Duodenal mucosa (tissue), 2 donors: ENCODE measurements around the gene TCF25.

Experiments
- H3K27ac ChIP-seq: one replicate; pipeline ENCODE4 v1.7.0; 2013; ENCODE audit warnings: low read depth, low read length
- H3K27me3 ChIP-seq, 2 donors: one replicate each; pipeline ENCODE4 v1.7.0; 2013; ENCODE audit warnings: low read length in 2 of 2, control low read depth in 1 of 2; ENCODE audit not compliant: insufficient read depth in 2 of 2, control insufficient read depth in 1 of 2
- H3K36me3 ChIP-seq, 2 donors: one replicate each; pipeline ENCODE4 v1.7.0; 2013; ENCODE audit warnings: low read length in 2 of 2, control low read depth in 1 of 2; ENCODE audit not compliant: insufficient read depth in 2 of 2, control insufficient read depth in 1 of 2
- H3K4me1 ChIP-seq, 2 donors: one replicate each; pipeline ENCODE4 v1.7.0; 2013; ENCODE audit warnings: low read length in 2 of 2, control low read depth in 1 of 2; ENCODE audit not compliant: insufficient read depth in 2 of 2, control insufficient read depth in 1 of 2
- H3K4me3 ChIP-seq, 2 donors: one replicate each; pipeline ENCODE4 v1.7.0; 2013; ENCODE audit warnings: low read length in 2 of 2, low read depth in 1 of 2
- H3K9ac ChIP-seq, 2 donors: one replicate each; pipeline ENCODE4 v1.7.0; 2013; ENCODE audit warnings: low read length in 2 of 2, low read depth in 1 of 2
- H3K9me3 ChIP-seq, 2 donors: one replicate each; pipeline ENCODE4 v1.7.0; 2013; ENCODE audit warnings: low read length in 2 of 2, control low read depth in 1 of 2; ENCODE audit not compliant: control insufficient read depth in 1 of 2

TCF25 gene

DNA sequence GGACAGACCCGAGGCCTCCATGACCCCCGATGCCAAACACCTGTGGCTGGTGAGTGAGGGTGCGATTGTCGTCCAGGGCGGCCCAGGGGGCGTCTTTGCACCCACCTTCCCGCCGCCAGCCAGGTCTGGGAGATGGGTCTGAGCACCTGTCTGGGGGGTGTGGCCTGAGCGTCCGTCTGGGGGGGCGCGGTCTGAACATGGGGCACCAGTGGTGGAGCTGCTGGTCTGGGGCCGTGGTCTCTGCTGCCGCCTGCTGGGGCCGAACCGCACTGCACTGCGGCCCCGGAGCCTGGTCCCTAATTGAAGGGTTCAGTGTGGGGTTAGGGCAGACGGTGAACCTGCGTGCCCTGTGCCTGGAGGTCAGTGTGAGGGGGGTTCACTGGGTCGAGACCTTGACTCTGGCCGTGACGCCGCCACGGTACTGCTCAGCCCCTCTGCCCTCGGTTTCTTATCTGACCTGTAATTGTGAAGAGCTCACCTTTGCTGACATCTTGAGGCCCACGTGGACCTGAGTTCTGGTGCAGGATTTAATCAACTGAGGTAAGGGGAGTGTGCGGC lies 12.6 kb upstream of the TCF25 start:
- Histone ChIP-seq H3K27ac (no peak overlapping the region), H3K9me3 (no peaks in the 10 kb centered on the region), H3K36me3 (peaks cover 0 to 40% of the 10 kb centered on the region in 2 donors), H3K4me1 (peaks cover 9 to 16% of the 10 kb centered on the region in 2 donors), H3K4me3 (no peak overlapping the region), H3K27me3 (no peaks in the 10 kb centered on the region), H3K9ac (no peak overlapping the region)

DNA sequence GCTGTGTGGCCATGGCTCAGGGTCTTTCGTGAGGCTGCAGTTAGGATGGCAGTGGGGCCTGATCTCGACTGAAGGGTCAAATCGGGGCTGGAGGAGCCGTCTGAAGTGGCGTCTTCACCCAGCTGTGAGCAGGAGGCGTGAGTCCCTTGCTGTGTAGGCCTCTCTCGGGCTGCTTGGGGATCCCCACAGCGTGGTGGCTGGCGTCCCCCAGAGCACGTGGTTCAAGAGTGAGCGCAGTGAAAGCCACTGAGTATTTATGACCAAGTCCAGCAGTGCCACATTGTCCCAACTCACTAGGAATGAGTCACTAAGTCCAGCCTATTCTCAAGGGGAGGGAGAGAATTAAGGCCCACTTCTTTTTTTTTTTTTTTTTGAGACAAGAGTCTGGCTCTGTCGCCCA lies 11.7 kb upstream of the TCF25 start:
- no peak overlapping the region for H3K4me3 ChIP-seq
- peaks cover 0 to 37% of the 10 kb centered on the region in 2 donors for H3K36me3 ChIP-seq
- H3K27me3 ChIP-seq: no peaks in the 10 kb centered on the region
- H3K27ac ChIP-seq: no peak overlapping the region
- no peak overlapping the region for H3K9ac ChIP-seq
- no peaks in the 10 kb centered on the region for H3K9me3 ChIP-seq
- peaks cover 9 to 16% of the 10 kb centered on the region in 2 donors for H3K4me1 ChIP-seq

DNA sequence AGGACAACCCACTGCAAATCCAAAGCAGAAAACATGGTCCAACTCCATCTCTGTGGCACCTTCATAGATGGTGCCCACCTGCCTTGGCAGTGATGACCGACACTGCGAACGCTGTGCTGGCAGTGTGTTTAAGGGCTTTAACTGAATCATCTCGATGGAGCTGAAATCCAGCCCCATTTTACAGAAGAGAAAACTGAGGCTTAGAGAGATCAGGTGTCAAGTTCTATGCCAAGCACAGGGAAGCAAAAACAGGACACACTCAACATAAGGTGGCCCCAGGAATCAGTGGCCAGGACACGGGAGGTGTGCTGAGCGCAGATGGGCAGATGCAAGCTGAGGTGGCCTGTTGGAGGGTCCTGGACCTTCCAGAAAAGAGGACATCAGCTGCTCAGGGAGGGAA lies 10.7 kb upstream of the TCF25 start:
- Histone ChIP-seq H3K9me3 (peaks cover 0 to 3% of the 10 kb centered on the region in 2 donors), H3K4me3 (no peak overlapping the region), H3K9ac (no peak overlapping the region), H3K27me3 (no peaks in the 10 kb centered on the region), H3K4me1 (peaks cover 9 to 16% of the 10 kb centered on the region in 2 donors), H3K36me3 (peaks cover 0 to 34% of the 10 kb centered on the region in 2 donors), H3K27ac (no peak overlapping the region)

DNA sequence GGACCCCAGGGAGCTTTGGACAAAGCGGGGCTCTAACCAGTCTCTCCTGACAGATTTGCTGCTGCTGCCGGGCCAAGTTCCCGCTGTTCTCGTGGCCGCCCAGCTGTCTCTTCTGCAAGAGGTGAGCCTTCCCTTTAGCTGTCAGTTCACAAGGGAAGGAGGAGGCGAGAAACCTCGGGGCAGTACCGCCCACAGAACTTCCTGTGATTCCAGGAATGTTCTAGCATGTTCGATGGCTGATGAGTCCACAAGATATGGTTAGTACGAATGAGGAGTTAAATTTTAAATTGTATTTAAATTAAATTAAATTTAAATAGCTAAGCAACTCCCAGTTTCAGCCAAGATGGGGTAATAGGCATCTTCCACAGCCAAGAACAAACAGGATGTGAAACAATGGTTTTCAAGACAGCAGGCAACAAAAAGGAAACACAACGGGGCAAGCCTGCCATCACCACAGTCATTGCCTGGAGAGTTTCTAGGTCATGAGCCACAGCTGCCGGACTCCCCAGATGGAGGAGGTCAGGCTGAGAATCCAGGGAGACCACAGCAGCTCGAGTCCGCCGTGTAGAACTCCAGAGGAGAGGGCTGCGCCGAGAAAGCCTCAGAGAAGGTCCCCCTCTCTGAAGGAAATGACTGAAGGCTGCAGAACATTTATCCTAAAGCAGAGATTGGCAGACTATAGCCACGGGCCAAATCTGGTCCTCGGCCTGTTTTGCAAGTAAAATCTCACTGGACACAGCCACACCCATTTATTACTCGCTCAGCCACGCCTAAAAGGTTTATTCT lies 9.5 kb upstream of the TCF25 start:
- peaks cover 0 to 37% of the 10 kb centered on the region in 2 donors for H3K36me3 ChIP-seq
- H3K4me3 ChIP-seq: peak overlapping the region; percentile 18 to 32
- no peak overlapping the region for H3K27ac ChIP-seq
- H3K9me3 ChIP-seq: peaks cover 0 to 7% of the 10 kb centered on the region in 2 donors
- peaks cover 9 to 16% of the 10 kb centered on the region in 2 donors for H3K4me1 ChIP-seq
- no peaks in the 10 kb centered on the region for H3K27me3 ChIP-seq
- H3K9ac ChIP-seq: peak overlapping the region in 1 of 2 donors; percentile 5

DNA sequence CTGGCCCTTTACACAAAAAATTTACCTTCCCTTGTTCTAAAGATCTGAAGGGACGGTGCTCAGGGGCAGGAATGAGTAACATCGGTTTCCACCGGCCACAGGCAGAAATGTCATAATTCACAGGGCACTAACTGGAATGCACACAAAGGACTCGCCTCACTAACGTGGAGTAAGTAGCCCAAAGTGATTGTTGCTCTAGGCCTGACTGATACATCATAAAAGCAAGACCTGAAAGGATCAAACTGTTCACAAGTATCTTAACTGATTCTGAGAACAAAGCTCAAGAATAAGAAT lies 8.9 kb upstream of the TCF25 start:
- Histone ChIP-seq H3K9ac (no peak overlapping the region), H3K4me1 (peaks cover 9 to 16% of the 10 kb centered on the region in 2 donors), H3K4me3 (no peak overlapping the region), H3K36me3 (peaks cover 0 to 37% of the 10 kb centered on the region in 2 donors), H3K27ac (no peak overlapping the region), H3K27me3 (no peaks in the 10 kb centered on the region), H3K9me3 (peaks cover 0 to 7% of the 10 kb centered on the region in 2 donors)

DNA sequence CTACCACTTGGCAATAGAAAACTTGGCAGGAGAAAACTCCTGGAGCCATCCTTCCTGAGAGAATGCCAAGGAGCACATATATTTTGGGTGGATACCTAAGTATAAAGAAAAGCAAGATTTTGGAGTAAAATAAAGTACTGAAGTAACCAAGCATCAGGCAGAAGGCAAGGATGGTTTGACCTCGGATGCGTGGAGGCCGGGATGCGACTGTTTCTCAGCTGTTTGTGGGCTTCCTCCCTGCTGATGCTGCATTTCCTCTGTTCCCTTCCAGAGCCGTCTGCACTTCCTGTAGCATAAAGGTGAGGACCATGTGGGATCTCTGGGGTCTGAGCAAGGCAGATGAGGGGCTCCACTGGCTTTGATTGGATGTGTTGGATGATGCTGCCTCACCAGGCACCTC lies 5.5 kb upstream of the TCF25 start:
- Histone ChIP-seq H3K27me3 (no peaks in the 10 kb centered on the region), H3K4me3 (no peak overlapping the region), H3K9me3 (peaks cover 0 to 7% of the 10 kb centered on the region in 2 donors), H3K27ac (no peak overlapping the region), H3K36me3 (peaks cover 0 to 27% of the 10 kb centered on the region in 2 donors), H3K4me1 (peaks cover 8 to 20% of the 10 kb centered on the region in 2 donors), H3K9ac (no peak overlapping the region)

DNA sequence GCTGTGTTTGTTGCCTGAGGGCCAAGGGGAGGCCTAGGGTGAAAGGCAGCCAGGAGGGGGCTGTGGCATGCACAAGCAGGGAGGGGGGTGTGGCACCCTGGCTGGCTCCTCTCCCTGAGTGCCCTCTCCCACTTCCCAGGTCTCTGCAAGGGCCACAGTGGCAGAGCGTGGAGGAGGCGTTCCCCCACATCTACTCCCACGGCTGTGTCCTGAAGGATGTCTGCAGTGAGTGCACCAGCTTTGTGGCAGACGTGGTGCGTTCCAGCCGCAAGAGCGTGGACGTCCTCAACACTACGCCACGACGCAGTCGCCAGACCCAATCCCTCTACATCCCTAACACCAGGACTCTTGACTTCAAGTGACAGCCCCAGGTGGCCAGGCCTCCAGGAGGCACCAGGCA lies 3.5 kb upstream of the TCF25 start:
- Histone ChIP-seq H3K4me3 (no peak overlapping the region), H3K27ac (no peak overlapping the region), H3K9ac (no peak overlapping the region), H3K36me3 (peaks cover under 1 to 14% of the 10 kb centered on the region in 2 donors), H3K27me3 (no peaks in the 10 kb centered on the region), H3K9me3 (peaks cover 0 to 7% of the 10 kb centered on the region in 2 donors), H3K4me1 (peaks cover 5 to 13% of the 10 kb centered on the region in 2 donors)

DNA sequence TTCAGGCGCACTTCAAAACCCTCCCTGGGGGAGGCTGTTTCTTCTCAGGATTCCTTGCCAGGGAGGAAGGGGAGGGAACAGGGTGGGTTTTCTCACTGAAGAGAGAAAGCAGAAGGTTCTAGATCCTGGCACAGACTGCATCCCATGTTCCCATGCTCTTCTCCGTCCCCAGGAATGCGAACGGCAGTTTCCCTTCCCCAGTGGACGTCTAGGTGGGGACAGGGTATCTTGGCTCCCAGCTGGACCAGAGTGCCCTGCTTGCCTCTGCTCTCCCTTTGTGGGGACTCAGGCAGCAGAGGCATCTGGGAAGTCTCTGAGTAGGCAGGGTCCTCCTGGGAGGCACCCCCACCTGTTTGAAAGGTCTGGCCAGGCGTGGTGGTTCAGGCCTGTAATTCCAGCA lies 3.0 kb upstream of the TCF25 start:
- H3K4me3 ChIP-seq: no peak overlapping the region
- peaks cover 5 to 15% of the 10 kb centered on the region in 2 donors for H3K4me1 ChIP-seq
- H3K36me3 ChIP-seq: peaks cover 4 to 17% of the 10 kb centered on the region in 2 donors
- H3K9ac ChIP-seq: no peak overlapping the region
- H3K27ac ChIP-seq: no peak overlapping the region
- no peaks in the 10 kb centered on the region for H3K27me3 ChIP-seq
- H3K9me3 ChIP-seq: peaks cover 0 to 7% of the 10 kb centered on the region in 2 donors

DNA sequence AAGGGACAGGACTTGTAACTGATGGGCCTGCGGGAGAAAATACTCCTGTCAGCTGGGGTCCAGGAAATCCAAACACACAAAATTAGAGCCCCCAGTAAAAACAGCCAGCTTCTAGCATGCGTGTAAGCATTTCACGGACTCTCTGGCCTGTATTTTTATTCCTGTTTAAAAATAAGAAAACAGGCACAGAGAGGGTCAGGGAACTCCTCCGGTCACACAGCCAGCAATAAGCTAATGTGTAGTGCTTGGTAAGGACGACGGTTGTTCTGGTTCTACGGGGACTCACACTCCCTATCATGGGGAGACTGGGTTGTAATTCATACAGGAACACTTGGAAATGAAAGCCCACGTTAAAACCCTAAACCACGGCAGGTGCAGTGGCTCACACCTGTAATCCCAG lies 1.5 kb upstream of the TCF25 start:
- Histone ChIP-seq H3K9ac (no peak overlapping the region), H3K36me3 (peaks cover 4 to 17% of the 10 kb centered on the region in 2 donors), H3K27ac (no peak overlapping the region), H3K4me3 (no peak overlapping the region), H3K4me1 (peaks cover 5 to 15% of the 10 kb centered on the region in 2 donors), H3K27me3 (no peaks in the 10 kb centered on the region), H3K9me3 (peaks cover 0 to 7% of the 10 kb centered on the region in 2 donors)

DNA sequence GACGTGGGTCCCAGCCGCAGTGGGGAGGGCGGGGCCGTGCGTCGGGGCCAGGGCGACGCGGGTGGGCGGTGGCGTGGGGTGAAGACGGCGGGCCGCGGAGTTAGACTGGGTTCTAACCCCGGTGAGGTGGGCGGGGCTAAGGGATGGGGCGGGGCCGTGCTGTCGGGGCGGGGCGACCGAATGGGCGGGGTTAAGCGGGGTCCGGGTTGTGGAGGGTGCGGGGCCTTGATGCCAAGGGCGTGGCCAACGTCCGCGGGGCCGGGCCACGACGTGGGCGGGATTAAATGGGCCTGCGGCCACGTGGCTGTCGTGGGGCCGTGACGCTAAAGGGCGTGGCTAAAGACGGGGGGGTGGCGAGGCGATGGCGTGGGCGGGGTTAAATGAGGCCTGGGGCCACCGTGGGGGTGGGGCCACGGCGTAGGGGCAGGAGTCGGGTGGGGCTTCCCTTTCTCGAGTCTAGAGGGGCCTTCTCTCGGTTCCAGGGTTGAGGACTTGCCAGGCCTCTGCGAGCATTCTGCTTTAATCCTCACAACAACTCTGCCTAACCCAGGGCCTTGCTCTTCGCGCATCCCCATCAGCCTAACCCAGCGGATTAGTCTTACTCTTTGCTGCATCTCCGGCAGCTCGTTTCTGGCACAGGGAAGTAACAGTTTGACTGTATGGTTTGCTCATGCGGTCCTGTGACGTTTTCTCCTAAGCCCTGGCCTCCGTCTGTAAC lies 739 bp downstream of the TCF25 start:
- peak overlapping the region; percentile 78 to 84 for H3K4me3 ChIP-seq
- peak overlapping the region; percentile 100 for H3K27ac ChIP-seq
- H3K4me1 ChIP-seq: peaks cover 5 to 15% of the 10 kb centered on the region in 2 donors
- peak overlapping the region; percentile 39 to 85 for H3K9ac ChIP-seq
- H3K27me3 ChIP-seq: no peaks in the 10 kb centered on the region
- peaks cover 4 to 21% of the 10 kb centered on the region in 2 donors for H3K36me3 ChIP-seq
- no peaks in the 10 kb centered on the region for H3K9me3 ChIP-seq
